Osteoblast (primary cell): Measurements from ENCODE around the gene RIPOR2. TPM values are rescaled to one million over a fixed set of nuclear protein-coding genes. Genes with fewer than 3 reads are reported as not detected.
"Not testable (repeated sequence)": the region's sequence is repeated elsewhere in the genome, so short reads cannot be mapped to it uniquely, and the experiment has no call there.

Experiments used
- DNase-seq: peaks from one replicate; pipeline ENCODE4 v3.0.0; 2011; ENCODE audit warnings: low spot score, mixed read lengths; ENCODE audit not compliant: insufficient read length; ENCODE audit errors: missing footprints
- H2AFZ ChIP-seq: 2 replicates; pipeline ENCODE4 v1.6.0; 2011; ENCODE audit warnings: mild to moderate bottlenecking, low read length
- H3K27ac ChIP-seq: 2 replicates; pipeline ENCODE4 v1.5.1; 2011; ENCODE audit warnings: mild to moderate bottlenecking, low read depth, low read length, moderate library complexity
- H3K27me3 ChIP-seq: 2 replicates; pipeline ENCODE4 v1.6.0; 2012; ENCODE audit warnings: mild to moderate bottlenecking, control low read depth, inconsistent platforms, low read length, moderate library complexity; ENCODE audit not compliant: insufficient read depth
- H3K36me3 ChIP-seq: 2 replicates; pipeline ENCODE4 v1.5.1; 2011; ENCODE audit warnings: mild to moderate bottlenecking, low read length, control low read depth, moderate library complexity; ENCODE audit not compliant: insufficient read depth
- H3K4me1 ChIP-seq: 2 replicates; pipeline ENCODE4 v1.5.1; 2011; ENCODE audit warnings: mild to moderate bottlenecking, low read length, control low read depth, moderate library complexity; ENCODE audit not compliant: insufficient read depth
- H3K4me2 ChIP-seq: 2 replicates; pipeline ENCODE4 v1.6.0; 2011; ENCODE audit warnings: mild to moderate bottlenecking, low read length; ENCODE audit not compliant: insufficient read depth
- H3K4me3 ChIP-seq: fragments of 200-600 bp; sonication (generic); 3 replicates; pipeline ENCODE4 v1.5.1; 2012; ENCODE audit warnings: mild to moderate bottlenecking, low read length, inconsistent platforms; ENCODE audit not compliant: insufficient read depth
- H3K79me2 ChIP-seq: 2 replicates; pipeline ENCODE4 v1.6.0; 2012; ENCODE audit warnings: mild to moderate bottlenecking, low read length, control low read depth, inconsistent platforms; ENCODE audit not compliant: insufficient read depth
- H3K9me3 ChIP-seq: 2 replicates; pipeline ENCODE4 v1.5.1; 2011; ENCODE audit warnings: low read depth, low read length, control low read depth
- H4K20me1 ChIP-seq: 2 replicates; pipeline ENCODE4 v1.6.0; 2012; ENCODE audit warnings: mild to moderate bottlenecking, low read length, control low read depth; ENCODE audit not compliant: insufficient read depth
- CTCF ChIP-seq: IDR thresholded peaks from 2 replicates; pipeline ENCODE4 v1.5.1; 2011; ENCODE audit warnings: mild to moderate bottlenecking, low read depth, low read length, moderate library complexity; ENCODE audit errors: extremely low read depth
- total RNA-seq: library from RNA; depleted of rRNA; stranded (reverse); fragments of >200 nt; gene quantifications from 2 replicates; pipeline ENCODE4 v1.2.3, GENCODE V29; 2012

Gene RIPOR2
- total RNA-seq, 1 donor: 1.4 TPM

GRCh38 chr6:24759718-24760117 lies 176.0 kb downstream of the RIPOR2 start:
- no peak overlapping the region for H3K4me2 ChIP-seq
- no peak for TF ChIP-seq CTCF
- H3K9me3 ChIP-seq: no peaks in the 10 kb centered on the region
- no peaks in the 10 kb centered on the region for H4K20me1 ChIP-seq
- no peaks in the 10 kb centered on the region for H3K27me3 ChIP-seq
- no peak overlapping the region for H3K4me3 ChIP-seq
- H2AFZ ChIP-seq: no peak overlapping the region
- no peak overlapping the region for H3K27ac ChIP-seq
- DNase-seq: no peak
- H3K79me2 ChIP-seq: no peaks in the 10 kb centered on the region
- H3K4me1 ChIP-seq: no peaks in the 10 kb centered on the region
- H3K36me3 ChIP-seq: no peaks in the 10 kb centered on the region

DNA sequence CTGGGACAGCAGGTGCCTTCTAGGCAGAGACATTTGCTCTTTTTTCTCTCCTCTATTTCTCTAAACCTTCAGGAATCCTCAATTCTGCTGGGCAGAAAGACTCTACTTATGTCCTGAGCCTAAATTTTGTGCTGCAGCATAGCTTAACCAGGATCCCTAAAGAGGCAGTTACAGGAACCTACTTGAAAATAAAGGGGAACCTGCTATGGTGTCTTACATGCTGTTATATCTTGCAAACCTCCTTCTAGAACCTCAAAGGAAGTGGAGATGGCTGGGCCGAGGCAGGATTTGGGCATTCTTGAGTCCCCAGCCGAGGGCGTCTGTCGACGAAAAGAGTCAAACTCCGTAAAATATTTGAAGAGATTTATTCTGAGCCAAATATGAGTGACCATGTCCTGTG lies 178.1 kb downstream of the RIPOR2 start:
- no peak for TF ChIP-seq CTCF

GRCh38 chr6:24755279-24755678 lies 180.5 kb downstream of the RIPOR2 start:
- H3K4me1 ChIP-seq: no peaks in the 10 kb centered on the region
- peak overlapping the region; percentile 37 for H2AFZ ChIP-seq

More for the DNA sequence above, 178.1 kb downstream of the RIPOR2 start:
- no peak for DNase-seq
- no peaks in the 10 kb centered on the region for H4K20me1 ChIP-seq
- H2AFZ ChIP-seq: no peak overlapping the region
- H3K4me3 ChIP-seq: no peak overlapping the region
- H3K36me3 ChIP-seq: no peaks in the 10 kb centered on the region
- H3K79me2 ChIP-seq: no peaks in the 10 kb centered on the region
- H3K4me1 ChIP-seq: no peaks in the 10 kb centered on the region
- H3K27ac ChIP-seq: no peak overlapping the region
- H3K4me2 ChIP-seq: no peak overlapping the region
- H3K27me3 ChIP-seq: no peaks in the 10 kb centered on the region
- H3K9me3 ChIP-seq: no peaks in the 10 kb centered on the region

GRCh38 chr6:24754378-24754777 lies 181.4 kb downstream of the RIPOR2 start:
- H3K4me1 ChIP-seq, H2AFZ ChIP-seq: not testable (repeated sequence)

More at GRCh38 chr6:24755279-24755678, 180.5 kb downstream of the RIPOR2 start:
- no peak for DNase-seq
- Histone ChIP-seq H3K36me3 (no peaks in the 10 kb centered on the region), H3K4me3 (no peak overlapping the region), H3K4me2 (no peak overlapping the region), H4K20me1 (no peaks in the 10 kb centered on the region), H3K9me3 (no peaks in the 10 kb centered on the region), H3K27ac (no peak overlapping the region), H3K27me3 (no peaks in the 10 kb centered on the region), H3K79me2 (no peaks in the 10 kb centered on the region)
- no peak for TF ChIP-seq CTCF

More at GRCh38 chr6:24754378-24754777, 181.4 kb downstream of the RIPOR2 start:
- H3K27me3 ChIP-seq, H3K9me3 ChIP-seq, H4K20me1 ChIP-seq, H3K4me3 ChIP-seq, H3K27ac ChIP-seq, H3K4me2 ChIP-seq, H3K36me3 ChIP-seq, H3K79me2 ChIP-seq: not testable (repeated sequence)
- DNase-seq: peak; percentile 25

Other genes starting within 250 kb of the RIPOR2 start
- 144 and 168 TPM in 2 replicates for gene C6orf62, start 216.8 kb downstream of the RIPOR2 start, total RNA-seq
- 9.4 and 11.2 TPM in 2 replicates for gene GMNN, start 161.0 kb downstream of the RIPOR2 start, total RNA-seq
- gene ARMH2, start 137.0 kb downstream of the RIPOR2 start, total RNA-seq: not detected in 2 replicates